Measurements from ENCODE around the gene NCOR2.

Gene NCOR2

DNA sequence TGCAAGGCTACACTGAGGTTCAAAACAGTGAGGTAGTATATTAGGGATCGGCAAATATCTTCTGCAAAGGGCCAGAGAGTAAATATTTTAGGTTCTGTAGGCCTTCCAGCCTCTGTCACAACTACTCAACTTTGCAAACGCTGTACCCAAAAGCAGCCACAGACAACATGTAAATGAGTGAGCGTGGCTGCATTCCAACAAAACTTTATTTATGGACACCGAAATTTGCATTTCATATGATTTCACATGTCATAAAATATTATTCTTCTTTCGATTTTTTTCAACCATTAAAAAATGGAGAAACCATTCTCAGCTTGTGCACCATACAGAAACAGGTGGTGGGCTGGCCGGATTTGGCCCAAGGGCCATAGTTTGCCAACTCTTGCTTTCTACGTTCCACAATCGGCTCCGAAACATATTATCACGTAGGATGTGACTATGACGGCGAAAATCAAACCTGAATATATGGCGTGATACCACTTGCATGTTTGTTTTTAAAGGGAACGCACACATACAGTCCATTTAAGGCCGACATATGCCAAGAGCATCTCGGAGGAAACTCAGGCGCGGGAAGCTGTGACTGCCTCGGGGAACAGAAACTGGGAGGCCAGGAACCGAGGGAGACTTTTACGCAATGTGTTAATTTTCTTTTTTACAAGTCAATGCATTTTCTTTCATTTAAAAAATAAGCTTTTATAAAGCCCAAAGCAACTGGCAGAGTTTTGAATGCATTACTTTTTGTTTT is 7.1 kb downstream of the NCOR2 start:
- no peak for DNase-seq (ENCODE audit: low read depth in 2 of 3, low spot score in 1 of 3)

DNA sequence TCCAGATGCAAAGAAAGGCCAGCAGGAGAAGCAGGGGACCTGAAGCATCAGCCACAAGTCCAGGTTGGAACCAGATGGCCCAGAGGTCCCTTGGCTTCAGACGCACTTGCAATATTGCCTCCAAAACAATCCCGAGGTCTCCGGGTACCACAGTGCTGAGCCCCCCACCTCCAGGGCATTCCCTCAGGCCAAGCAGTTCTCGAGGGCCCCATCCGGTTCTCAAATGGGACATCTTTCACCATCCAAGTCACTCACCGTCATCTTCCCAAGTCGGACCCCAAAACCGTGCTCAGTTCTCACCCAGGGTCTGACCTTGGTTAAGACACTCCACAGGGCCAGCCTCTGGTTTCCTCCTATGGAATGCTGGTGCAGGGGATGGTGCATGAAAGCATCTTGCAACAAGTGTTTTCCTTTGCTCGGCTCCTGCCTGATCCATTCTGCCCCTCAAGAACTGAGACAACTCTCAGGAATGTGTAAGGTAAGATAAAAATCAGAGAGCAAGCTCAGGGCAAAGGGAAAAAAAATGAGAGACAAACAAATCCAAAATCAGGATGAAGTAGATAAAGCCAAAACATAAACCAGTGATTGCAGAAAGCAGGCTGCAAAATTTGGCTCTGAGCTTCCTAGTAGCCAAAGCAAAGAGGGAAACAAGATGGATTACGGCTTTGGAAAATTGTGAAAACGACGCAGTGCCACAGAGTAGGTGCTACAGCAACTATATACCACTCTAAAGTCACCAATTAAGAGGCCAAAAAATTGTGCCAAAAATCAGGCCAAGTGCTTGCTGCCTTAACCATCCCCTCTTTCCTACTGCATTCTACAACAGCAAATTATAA is 8.0 kb downstream of the NCOR2 start:
- DNase-seq (ENCODE audit: low read depth in 2 of 3, low spot score in 1 of 3), result no peak

DNA sequence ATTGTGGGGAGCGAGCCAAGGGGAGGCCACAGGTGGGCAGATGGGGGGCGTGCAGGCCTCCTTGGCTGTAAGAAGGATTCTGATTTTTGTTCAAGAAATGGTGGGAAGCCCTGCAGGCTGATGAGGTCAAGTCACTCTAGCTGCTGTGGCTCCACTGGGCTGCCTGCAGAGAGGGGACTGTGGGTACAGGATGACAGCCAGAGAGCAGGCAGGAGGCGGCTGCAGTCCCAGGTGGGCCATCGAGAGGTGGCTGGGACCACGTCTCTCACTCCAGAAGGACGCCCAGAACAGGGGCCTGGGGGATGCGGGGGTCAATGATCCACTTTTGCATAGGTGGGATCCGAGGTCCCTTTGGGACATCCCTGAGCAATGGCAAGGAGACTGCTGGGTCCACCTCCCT is 9.1 kb downstream of the NCOR2 start:
- no peak for DNase-seq (ENCODE audit: low read depth in 2 of 3, low spot score in 1 of 3)

DNA sequence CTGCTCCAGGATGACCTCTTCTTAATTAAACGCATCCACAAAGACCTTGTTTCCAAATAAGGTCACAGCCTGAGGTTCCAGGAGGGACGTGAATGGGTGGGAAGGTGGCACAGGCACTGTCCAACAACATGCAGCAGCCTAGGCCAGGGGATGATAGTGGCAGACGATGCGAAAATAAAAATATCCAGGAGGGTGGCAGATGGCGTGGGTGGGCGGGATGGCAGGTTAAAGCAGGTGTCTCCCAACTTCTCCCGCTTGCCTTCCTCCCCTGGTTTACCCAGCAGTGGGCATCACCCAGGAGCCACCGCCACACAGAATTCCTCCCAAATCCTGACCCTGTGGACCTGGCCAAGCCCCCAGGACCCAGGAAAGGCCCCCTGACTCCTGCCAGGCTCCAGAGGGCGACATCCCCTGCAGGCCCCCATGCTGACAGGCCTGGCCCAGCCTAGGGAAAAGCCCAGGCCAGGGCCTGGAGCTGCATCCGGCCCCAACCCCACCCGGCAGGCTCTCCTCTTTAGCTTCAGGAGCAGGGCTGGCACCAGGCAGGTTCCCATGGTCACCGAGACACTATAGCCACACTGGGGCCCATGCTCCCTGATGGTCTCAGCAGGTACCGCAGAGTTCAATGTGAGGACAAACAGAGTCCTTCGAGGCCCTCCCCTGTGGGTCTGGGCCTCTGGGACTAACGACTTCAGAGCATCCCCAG is 9.7 kb downstream of the NCOR2 start:
- no peak for DNase-seq (ENCODE audit: low read depth in 2 of 3, low spot score in 1 of 3)

DNA sequence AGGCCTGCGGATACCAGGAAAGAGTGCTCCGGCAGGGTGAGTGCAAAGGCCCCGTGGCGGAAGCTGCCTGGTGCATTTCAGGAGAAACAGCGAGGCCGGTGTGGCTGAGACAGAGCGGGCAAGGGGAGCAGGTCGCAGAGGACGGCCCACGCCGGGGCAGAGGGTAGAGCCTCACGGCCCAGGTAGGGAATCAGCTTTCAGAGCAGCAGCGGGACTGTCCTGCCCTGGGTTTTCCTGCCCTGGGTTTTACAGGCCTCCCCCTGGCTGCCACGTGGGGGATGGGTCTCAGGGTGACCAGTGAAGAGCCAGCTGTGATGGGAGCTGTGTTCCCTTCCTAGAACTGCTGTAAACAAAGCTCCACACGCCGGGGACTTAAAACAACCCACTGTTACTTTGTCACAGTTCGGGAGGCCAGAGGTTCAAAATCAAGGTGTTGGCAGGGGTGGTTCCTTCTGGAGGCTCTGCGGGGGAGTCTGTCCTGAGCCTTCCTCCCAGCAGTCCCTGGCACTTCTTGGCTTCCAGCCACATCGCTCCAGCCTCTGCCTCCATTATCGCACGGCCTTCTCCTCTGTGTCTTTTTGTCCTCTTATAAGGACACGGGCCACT is 10.4 kb downstream of the NCOR2 start:
- DNase-seq (ENCODE audit: low read depth in 2 of 3, low spot score in 1 of 3), result no peak

DNA sequence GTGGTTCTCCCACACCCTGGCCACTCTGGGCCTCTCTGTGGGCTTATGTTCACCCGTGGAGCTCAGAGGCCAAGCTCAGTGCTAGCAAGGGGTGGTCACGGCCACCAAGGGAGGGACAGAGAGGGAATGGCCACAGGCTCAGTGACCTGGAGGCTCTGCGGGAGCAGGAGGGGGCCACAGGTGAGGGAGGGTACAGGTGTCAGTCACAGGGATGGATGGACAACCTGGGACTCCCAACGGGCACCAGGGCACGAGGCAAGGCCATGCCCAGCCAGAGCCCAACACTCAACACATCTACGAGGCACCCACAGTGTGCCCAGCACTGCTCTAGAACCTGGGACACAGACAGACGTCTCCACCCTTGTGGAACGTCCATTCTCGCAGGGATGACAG is 11.3 kb downstream of the NCOR2 start:
- no peak for DNase-seq (ENCODE audit: low read depth in 2 of 3, low spot score in 1 of 3)

DNA sequence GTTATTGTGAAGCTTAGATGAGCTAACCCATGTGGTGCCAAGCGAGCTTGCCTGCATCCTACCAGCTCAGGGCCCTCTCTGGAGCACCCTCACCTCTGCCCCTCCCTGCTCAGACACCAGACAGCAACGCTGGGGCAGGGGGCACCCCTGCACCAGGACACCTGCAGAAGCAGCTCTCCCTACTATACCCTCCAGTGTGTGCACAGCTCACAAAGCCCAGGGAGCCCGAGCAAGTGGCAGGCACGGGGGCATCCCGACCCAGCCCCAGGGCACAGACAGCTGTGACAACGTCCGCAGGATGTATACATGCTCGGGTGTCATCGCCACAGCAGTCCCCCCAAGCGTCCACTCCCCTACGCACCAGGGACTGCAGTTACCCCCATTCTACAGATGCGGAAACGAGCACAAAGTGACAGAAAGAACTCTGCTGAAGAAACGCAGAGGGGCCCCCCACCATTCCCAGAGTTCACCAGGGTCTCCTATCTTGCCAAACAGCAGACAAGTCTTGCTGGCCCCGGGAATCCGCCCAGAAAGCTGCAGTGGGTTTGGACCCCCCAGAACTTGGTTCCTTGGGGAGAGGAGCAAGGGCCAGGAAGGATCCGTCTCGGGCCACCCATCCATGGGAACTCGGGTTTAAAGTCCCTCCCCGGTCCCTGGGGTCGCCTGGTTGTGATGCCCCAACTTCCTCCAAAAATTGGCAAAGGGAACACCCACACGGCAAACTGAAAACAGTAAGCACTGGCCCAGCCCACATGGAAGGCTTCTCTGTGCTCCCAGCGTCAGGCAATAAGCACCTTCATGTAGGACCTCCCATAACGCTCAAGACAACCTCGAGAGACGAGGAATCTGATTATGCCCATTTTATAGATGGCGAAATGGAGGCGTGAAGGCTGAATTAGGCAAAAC is 12.0 kb downstream of the NCOR2 start:
- no peak for DNase-seq (ENCODE audit: low read depth in 2 of 3, low spot score in 1 of 3)

DNA sequence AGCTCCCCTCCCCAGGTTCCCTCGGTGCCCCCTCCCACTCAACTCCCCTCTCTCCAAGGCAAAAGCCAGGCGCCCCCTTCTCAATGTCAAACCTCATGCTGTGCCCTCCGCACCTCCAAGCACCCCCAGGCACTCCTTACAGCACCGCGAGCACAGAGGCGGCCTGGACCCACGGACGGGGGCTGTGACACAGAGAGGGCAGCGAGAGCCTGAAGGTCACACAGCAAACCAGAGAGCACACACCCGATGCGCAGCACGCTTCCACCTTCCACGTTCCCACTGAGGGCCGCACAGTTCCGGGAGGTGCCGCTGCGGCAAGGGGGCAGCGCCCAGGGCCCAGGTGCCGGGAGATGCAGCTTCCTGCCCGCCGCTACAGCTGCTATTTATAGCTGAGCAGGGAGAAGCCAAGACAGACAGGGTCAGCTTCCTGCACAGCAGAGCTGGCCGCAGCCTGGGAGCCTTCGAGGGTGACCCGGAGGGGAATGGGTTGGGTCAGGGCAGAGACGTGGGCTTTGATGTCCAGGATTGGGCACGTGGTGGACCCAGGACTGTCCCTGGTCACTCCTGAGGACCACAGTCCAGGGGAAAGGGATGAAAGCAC is 12.9 kb downstream of the NCOR2 start:
- DNase-seq (ENCODE audit: low read depth in 2 of 3, low spot score in 1 of 3), result no peak

DNA sequence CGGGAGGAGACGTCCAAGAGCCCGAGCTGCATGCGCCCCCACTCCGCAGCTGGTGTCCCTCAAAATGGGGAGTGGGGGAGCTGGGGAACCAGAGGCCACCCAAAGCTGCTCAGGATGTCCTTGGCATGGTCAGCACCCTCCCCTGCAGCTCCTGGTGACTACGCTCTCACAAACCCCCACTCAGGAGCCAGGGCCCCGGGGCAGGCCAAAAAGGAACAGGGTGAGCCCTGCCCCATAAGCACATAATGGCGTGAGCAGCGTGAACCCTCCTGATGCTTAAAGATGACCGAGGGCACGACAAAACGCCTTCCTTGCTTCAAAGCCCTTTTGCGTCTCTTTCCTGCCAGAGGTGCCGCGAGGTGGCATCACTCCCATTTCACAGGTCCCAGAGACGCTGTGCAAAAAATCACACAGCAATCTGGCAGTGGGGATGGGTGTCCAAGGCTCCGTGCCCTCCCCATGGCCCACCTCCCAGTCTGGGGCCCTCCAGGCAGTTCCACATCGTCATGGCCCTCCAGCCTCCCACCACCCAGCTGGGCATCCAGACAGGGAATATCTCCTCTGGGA is 13.5 kb downstream of the NCOR2 start:
- no peak for DNase-seq (ENCODE audit: low read depth in 2 of 3, low spot score in 1 of 3)

DNA sequence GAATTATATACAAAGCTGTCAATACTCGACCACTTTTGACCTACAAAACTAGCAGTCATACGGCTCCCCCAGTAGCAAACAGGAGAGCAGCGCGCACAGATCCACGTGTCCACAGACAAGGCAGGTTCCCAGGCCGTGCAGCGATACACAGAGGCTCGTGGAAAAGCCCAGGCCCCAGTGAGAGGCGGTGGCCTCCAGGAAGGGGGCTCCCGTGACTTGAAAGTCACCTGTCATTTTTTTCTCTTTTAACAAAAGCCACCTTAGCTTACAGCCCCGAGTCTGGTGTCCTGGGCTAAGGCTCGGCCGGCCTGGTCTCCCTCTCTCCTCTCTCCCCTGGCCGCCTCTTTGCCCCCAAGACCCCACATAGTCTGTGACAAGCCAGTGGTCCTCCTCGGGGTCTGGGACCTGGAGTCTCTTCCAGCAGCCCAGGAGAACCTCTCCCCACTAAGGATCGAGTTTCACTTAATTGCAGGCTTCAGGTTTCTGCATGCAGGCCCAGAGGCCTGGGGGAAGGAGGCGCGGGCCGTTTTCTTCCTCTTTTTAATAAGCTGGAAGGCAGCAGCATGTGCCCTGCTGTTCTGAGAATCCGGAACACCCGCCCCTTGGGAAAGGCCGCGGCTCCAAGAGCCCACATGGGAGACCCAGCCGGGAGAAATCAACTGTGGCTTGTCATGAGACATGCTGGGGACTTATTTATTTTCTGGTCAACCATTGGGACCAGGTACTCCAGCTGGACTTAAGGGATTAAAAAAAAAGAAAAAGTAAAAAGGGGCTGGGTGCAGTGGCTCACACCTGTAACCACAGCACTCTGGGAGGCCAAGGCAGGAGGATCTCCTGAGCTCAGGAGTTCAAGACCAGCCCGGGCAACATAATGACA is 15.9 kb downstream of the NCOR2 start:
- no peak for DNase-seq (ENCODE audit: low read depth in 2 of 3, low spot score in 1 of 3)

DNA sequence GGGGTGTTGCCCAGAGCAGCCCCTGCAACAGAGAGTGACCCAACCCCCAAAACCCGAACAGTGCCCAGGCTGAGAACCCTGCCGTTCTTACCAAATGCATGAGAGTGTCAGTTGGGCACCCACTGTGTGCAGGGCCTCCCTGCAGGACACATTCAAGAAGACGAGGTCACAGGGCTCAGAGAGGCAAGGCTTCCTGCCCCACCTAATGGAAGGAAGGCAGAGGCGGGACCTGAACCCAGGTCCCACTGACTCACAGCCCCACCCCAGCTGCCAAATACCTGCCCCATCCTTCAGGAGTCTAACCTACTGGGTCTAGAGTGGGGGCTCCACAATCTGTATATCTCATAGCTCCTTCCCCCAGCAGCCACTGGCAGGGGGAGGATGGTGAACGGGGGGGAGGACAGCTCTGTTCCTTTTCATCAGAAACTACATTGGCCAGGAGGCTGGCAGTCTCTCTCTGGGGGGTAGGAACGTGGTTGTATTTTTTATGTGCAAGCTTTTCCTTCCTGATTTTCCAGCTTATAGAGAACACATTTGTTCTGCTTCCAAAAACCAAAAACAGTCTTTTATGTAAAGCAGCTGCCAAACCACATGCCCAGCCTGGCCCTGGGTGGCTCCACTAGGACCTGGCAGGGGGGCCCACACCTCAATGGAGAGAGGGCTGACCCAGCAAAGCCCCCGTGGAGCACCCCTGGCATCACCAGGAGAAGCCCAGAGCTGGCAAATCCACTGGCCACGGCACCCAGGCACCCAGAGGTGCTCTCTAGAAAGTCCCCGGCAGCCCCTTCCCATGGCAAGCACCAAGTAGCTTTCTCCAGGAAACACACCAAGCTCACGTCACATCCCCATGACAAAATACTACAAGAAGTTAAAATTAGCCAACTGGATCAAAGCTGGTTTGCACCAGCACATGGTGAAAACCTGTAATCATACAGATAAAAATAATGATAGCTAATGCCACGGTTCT is 17.0 kb downstream of the NCOR2 start:
- DNase-seq (ENCODE audit: low read depth in 2 of 3, low spot score in 1 of 3), result no peak

DNA sequence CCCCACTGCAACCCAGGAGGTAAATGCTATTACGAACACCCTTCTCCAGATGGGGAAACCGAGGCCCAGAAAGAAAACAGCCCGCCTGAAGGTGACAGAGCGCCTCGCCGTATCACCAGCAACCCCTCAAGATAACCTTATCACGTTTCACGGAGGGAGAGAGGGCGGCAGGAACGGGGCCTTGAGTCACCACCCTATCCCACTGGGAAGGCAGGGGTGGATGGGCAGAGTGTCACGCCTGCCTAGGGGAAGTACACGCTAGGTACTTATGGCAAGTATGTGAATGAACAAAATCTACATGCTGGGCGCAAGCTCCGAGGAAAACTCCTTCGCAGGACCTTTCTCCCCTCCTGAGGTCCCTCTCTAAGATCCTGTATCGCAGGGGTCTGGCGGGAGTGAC is 17.8 kb downstream of the NCOR2 start:
- no peak for DNase-seq (ENCODE audit: low read depth in 2 of 3, low spot score in 1 of 3)

DNA sequence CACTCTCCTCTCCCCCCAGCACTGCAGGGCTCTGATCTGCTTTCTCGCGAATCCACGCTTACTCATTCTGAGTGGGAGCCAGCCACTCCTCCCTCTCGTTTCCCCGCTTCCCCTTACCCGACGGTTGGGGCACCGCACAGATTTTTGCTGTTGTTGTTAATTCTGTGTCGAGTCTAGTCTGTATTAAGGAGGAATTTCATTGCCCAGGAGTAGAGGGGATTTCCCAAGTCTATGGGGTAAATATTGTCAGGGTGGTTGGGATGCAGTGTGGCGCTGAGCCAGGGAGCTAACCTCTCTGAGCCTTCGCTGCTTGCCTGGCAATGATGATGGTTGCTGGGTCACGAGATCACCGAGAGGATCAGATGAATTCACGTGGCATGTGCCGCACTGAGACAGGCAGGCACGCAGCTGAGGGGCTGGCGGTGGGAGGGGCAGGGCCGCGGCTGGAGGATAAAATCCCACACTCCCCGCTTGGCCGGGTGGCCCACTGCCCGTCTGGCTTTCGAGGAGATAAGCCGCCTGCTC is 18.5 kb downstream of the NCOR2 start:
- DNase-seq (ENCODE audit: low read depth in 2 of 3, low spot score in 1 of 3), result peak in 1 of 3 donors; percentile 20

DNA sequence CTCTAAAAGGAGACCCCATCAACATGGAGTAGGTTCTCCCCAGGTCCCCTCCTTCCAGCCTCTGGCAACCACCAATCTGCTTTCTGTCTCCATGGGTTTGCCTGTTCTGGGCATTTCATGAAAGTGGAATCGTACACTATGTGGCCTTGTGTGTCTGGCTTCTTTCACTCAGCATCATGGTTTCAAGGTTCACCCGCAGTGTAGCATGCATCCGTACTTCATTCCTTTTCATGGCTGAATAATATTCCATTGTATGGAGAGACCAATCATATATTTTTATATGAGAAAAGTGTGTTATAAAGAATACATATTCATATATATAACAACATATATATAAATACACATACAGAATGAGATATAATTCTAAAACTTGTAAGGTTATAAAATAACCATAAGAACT is 19.8 kb downstream of the NCOR2 start:
- no peak for DNase-seq (ENCODE audit: low read depth in 2 of 3, low spot score in 1 of 3)

DNA sequence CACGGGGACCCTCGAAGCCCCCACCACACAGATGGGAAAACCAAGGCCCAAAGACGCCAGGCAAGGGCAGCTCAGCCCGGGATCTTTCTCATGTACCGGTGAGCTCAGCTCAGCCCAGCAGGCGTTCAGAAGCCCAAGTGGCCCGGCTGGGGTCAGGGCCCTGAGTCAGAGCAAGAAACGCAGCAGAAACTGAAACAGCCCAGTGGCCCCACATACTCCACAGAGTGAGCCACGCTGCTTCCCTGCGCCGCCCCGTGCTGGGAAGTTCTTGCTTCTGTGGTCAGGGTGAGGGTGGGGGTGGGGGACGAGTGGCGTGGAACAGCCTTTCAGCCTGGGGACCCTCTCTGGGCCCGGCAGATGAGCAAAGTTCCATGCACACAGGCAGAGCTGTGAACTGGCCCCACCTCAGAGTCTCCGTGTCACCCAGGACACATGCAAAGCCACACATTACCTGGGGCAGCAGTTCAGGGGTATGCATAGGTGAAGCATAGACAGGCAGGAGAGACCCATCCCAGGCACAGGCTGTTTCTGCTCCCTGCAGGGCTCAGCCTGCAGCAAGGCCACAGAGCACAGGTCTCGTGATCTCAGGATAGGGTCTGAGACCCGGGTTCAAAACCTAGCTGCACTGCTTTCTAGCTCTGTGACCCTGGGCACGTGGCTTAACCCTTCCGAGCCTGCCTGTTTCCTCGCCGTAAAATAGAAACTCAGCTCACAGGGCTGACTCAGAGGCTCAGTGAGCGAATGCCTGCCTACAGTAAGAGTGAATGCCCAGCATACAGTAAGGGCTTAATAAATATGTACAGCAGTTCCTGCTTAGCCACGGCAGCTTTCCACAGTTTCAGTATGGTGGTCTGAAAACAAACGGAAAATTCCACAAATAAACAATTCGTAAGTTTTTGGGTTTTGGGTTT is 21.6 kb downstream of the NCOR2 start:
- DNase-seq (ENCODE audit: low read depth in 2 of 3, low spot score in 1 of 3), result peak; percentile 50 to 54 (median 52)

DNA sequence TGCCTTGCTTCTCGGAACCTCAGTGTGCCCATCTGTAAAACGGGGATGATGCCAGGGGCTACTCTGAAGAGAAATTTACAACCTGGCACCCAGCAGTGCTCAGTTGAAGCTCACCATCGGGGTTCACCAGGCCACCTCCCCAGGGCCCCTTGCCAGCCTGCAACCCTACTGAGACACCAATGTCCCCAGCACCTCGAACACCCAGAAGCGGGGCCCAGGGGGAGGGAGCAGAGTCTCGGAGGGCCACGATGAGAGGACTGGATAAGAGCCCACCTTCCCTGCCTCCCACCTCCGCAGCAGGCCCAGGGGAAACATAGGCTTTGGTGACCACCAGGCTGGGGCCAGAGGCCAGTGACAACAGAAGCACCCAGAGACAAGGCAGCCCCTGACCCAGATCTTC is 22.4 kb downstream of the NCOR2 start:
- DNase-seq (ENCODE audit: low read depth in 2 of 3, low spot score in 1 of 3), result no peak
